ENCODE results near the gene ZG16B. TPM values are rescaled to one million over a fixed set of nuclear protein-coding genes. Genes with fewer than 3 reads are reported as not detected.

The ZG16B gene
- total RNA-seq, 6 experiments from 2014 or later: 0.24 to 1.6 (median 0.50) TPM; not detected in 2

GRCh38 chr16:2836646-2837508 is 6.8 kb downstream of the ZG16B start:
- no peak for TF ChIP-seq POLR2A (IDR thresholded peaks at IDR 0.05)
- TF ChIP-seq, protein P1, sequence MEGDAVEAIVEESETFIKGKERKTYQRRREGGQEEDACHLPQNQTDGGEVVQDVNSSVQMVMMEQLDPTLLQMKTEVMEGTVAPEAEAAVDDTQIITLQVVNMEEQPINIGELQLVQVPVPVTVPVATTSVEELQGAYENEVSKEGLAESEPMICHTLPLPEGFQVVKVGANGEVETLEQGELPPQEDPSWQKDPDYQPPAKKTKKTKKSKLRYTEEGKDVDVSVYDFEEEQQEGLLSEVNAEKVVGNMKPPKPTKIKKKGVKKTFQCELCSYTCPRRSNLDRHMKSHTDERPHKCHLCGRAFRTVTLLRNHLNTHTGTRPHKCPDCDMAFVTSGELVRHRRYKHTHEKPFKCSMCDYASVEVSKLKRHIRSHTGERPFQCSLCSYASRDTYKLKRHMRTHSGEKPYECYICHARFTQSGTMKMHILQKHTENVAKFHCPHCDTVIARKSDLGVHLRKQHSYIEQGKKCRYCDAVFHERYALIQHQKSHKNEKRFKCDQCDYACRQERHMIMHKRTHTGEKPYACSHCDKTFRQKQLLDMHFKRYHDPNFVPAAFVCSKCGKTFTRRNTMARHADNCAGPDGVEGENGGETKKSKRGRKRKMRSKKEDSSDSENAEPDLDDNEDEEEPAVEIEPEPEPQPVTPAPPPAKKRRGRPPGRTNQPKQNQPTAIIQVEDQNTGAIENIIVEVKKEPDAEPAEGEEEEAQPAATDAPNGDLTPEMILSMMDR (IDR thresholded peaks at IDR 0.05): no peak
- Histone ChIP-seq H3K4me1 (no peaks in the 10 kb centered on the region), H3K27me3 (no peaks in the 10 kb centered on the region), H3K9me3 (no peaks in the 10 kb centered on the region), H3K27ac (no peak overlapping the region), H3K4me3 (no peak overlapping the region), H3K36me3 (no peaks in the 10 kb centered on the region)
- 41% methylated on average over 4 of the region's 13 CpGs for WGBS (ENCODE audit: insufficient coverage, low coverage, low lambda C conversion rate, missing lambda C conversion rate)
- ATAC-seq (no peak), DNase-seq (peak in 1 of 3 donors; percentile 14)
- intact Hi-C loops (cut with DNase I): no loop called here

DNA sequence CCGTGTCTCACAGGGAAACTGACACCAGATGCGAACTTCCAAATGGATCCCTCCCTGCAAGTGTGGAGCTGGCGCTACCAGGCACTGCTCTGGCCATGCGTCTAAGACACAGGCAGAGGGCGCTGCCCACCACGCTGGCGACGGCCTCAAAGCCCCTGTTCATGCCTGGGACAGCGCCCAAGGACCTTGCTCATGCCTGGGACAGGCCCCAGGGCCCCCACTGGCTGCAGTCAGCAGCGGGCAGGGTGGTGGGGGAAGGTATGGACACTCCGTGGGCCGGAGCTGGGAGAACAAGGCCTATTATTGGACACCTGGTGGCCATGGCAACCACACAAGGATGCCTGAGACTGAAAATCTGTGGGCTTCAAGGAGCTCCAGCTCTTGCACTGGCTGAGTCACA is 8.8 kb downstream of the ZG16B start:
- Histone ChIP-seq H3K9me3 (no peaks in the 10 kb centered on the region), H3K4me1 (no peaks in the 10 kb centered on the region), H3K4me3 (no peak overlapping the region), H3K36me3 (no peaks in the 10 kb centered on the region), H3K27ac (no peak overlapping the region), H3K27me3 (no peaks in the 10 kb centered on the region)
- 6% methylated on average over 6 of the region's 12 CpGs for WGBS (ENCODE audit: insufficient coverage, low coverage, low lambda C conversion rate, missing lambda C conversion rate)
- peak in 2 of 3 donors; percentile 62 to 68 for DNase-seq
- intact Hi-C loops (cut with DNase I): no loop called here
- TF ChIP-seq POLR2A (IDR thresholded peaks at IDR 0.05): no peak
- TF ChIP-seq, protein P1 (IDR thresholded peaks at IDR 0.05): peak; percentile 48 to 77 (median 62)
- ATAC-seq: peak; percentile 72 to 94 (median 82)

- no peaks in the 10 kb centered on the region for H3K36me3 ChIP-seq
- TF ChIP-seq POLR2A (IDR thresholded peaks at IDR 0.05): no peak
- TF ChIP-seq, protein P1 (IDR thresholded peaks at IDR 0.05): no peak
- no peaks in the 10 kb centered on the region for H3K27me3 ChIP-seq
- intact Hi-C loops (cut with DNase I): no loop called here
- WGBS (ENCODE audit: insufficient coverage, low coverage, low lambda C conversion rate, missing lambda C conversion rate): 33% methylated on average over 1 of the region's 15 CpGs
- H3K9me3 ChIP-seq: no peaks in the 10 kb centered on the region
- H3K27ac ChIP-seq: no peak overlapping the region
- no peaks in the 10 kb centered on the region for H3K4me1 ChIP-seq
- no peak overlapping the region for H3K4me3 ChIP-seq
- DNase-seq (peak in 1 of 3 donors; percentile 42), ATAC-seq (no peak)
Observed at GRCh38 chr16:2839650-2840450, 9.7 kb downstream of the ZG16B start.

DNA sequence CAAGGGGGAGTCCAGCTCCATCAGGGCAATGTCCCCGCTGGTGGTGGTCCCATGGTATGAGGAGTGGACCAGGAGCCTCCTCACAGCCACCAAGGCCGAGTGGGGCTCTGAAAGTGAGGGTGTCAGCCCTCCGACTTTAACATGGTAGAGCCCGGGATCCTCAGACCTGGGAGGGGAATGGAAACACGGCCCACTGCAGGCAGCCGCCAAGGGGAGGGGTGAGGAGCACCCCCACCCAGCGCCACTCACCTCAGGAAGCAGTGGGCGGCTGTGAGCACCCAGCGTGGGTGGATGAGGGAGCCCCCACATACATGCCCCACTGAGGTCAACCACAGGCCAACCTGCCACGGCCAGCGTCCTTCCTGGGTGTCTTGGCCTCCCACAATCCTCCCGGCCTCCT is 10.8 kb downstream of the ZG16B start:
- H3K4me3 ChIP-seq: no peak overlapping the region
- no peak for ATAC-seq
- no CpG with 5 or more reads among the region's 12 CpGs for WGBS (ENCODE audit: insufficient coverage, low coverage, low lambda C conversion rate, missing lambda C conversion rate)
- intact Hi-C loops (cut with DNase I): no loop called here
- no peaks in the 10 kb centered on the region for H3K27me3 ChIP-seq
- TF ChIP-seq, protein P1 (IDR thresholded peaks at IDR 0.05): no peak
- TF ChIP-seq POLR2A (IDR thresholded peaks at IDR 0.05): no peak
- peak in 1 of 3 donors; percentile 49 for DNase-seq
- H3K4me1 ChIP-seq: no peaks in the 10 kb centered on the region
- no peak overlapping the region for H3K27ac ChIP-seq
- H3K9me3 ChIP-seq: no peaks in the 10 kb centered on the region
- no peaks in the 10 kb centered on the region for H3K36me3 ChIP-seq

Data from right lobe of liver (tissue), 6 donors.